Measurements from ENCODE around the gene SLC9A7. TPM values are rescaled to one million over a fixed set of nuclear protein-coding genes. Genes with fewer than 3 reads are reported as not detected.

SLC9A7 gene
- total RNA-seq, 1 donor from 2014 or later = 5.0 TPM

DNA sequence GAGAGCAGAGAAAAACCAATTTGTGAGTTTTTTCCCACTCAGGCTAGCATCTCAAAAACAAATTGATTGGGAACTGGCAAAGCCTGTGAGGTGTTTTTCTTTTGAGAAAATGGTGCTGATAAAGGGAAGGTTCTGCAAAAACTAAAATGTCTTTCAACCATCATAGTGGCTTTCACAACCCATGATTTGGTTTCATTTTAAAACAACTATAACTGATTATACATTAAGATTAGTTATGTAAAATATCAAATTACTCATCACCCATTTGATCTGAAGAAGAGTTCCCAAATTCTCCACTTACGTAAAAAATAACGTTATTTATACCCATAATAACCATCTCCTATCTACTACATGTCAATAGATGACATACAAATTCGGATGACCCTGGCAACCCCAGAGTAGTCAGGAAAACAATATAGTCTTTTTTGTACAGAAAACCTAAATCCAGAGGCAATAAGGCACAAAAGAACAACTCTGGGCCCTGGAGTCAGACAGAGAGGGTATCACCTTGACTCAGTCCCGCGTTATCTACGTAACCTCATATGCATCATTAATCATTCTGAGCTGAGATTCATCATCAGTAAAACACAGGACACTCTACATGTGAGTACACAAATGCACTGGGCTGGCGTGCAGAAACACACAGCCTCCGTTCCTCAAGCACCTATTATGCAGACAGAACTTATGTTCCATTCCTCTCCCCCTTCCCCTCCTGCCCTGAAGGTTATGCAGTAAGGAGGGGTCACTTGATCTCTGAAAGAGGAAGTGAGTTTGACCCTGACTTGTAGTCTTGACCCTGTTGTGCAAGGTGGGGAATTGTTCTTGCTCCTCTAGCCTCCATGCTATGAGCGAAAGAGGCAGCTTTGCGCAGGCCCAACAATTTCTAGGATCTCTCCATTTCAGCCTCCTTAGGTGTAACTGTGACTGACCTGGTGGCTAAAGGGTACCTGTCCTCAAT, 82.2 kb downstream of the SLC9A7 start:
- Mint-ChIP-seq H3K27me3 (ENCODE audit: unreplicated experiment) (no peaks in the 10 kb centered on the region), H3K27ac (ENCODE audit: unreplicated experiment) (no peak overlapping the region), H3K4me3 (ENCODE audit: unreplicated experiment) (no peak overlapping the region), H3K9me3 (ENCODE audit: unreplicated experiment) (no peaks in the 10 kb centered on the region), H3K4me1 (ENCODE audit: low read depth, unreplicated experiment) (no peaks in the 10 kb centered on the region), H3K36me3 (ENCODE audit: unreplicated experiment) (no peaks in the 10 kb centered on the region)
- DNase-seq = no peak
- no peak for TF ChIP-seq CTCF (IDR thresholded peaks at IDR 0.05; ENCODE audit: partially characterized antibody, unreplicated experiment)

- Mint-ChIP-seq H3K36me3 (ENCODE audit: unreplicated experiment) (no peaks in the 10 kb centered on the region), H3K4me3 (ENCODE audit: unreplicated experiment) (no peak overlapping the region), H3K27me3 (ENCODE audit: unreplicated experiment) (no peaks in the 10 kb centered on the region), H3K4me1 (ENCODE audit: low read depth, unreplicated experiment) (no peaks in the 10 kb centered on the region), H3K9me3 (ENCODE audit: unreplicated experiment) (no peaks in the 10 kb centered on the region), H3K27ac (ENCODE audit: unreplicated experiment) (no peak overlapping the region)
- no peak for DNase-seq
- TF ChIP-seq CTCF (IDR thresholded peaks at IDR 0.05; ENCODE audit: partially characterized antibody, unreplicated experiment) = no peak
Observed at GRCh38 chrX:46673620-46674359, 85.1 kb downstream of the SLC9A7 start.

DNA sequence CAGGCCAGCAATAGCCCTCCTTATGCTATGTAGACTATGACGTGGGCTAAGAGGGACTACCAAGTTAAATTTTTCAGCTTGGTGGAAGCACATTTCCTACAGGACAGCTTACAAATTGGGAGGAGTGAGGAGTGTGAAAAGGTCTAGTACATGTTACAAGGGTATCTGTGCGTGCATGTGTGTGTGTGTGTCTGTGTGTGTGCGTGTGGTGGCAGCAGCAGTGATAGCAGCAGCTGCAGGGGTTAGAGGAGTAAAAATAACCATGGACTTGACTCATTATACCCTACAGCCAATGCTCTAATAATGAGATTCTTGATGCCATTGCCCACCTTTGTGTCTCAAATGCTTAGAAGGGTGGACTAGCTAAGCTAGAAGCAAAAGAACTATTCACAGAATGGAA, 88.6 kb downstream of the SLC9A7 start:
- H3K4me3 Mint-ChIP-seq (ENCODE audit: unreplicated experiment) = no peak overlapping the region
- no peak for DNase-seq
- peaks cover 2% of the 10 kb centered on the region for H3K9me3 Mint-ChIP-seq (ENCODE audit: unreplicated experiment)
- H3K27me3 Mint-ChIP-seq (ENCODE audit: unreplicated experiment) = no peaks in the 10 kb centered on the region
- H3K36me3 Mint-ChIP-seq (ENCODE audit: unreplicated experiment) = no peaks in the 10 kb centered on the region
- no peaks in the 10 kb centered on the region for H3K4me1 Mint-ChIP-seq (ENCODE audit: low read depth, unreplicated experiment)
- H3K27ac Mint-ChIP-seq (ENCODE audit: unreplicated experiment) = no peak overlapping the region
- TF ChIP-seq CTCF (IDR thresholded peaks at IDR 0.05; ENCODE audit: partially characterized antibody, unreplicated experiment) = no peak

DNA sequence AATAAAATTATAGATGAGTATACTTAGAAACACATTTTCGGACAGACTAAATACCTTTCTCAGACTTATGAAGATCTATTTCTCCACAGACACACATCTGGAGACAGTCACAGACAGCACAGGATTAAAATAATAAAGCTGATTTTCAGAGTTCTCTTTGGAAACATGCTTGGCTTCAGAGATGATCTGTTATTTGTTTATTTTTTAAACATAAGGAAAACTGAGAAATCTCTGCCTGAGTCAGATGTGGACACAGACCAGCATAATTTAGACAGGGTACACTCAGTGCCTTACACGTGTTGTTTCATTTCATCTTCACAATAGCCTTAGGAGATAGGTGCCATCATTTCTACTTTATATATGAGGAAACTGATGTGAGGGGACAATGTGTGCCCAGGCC, 92.1 kb downstream of the SLC9A7 start:
- Mint-ChIP-seq H3K4me3 (ENCODE audit: unreplicated experiment) (no peak overlapping the region), H3K9me3 (ENCODE audit: unreplicated experiment) (peaks cover 2% of the 10 kb centered on the region), H3K36me3 (ENCODE audit: unreplicated experiment) (no peaks in the 10 kb centered on the region), H3K27me3 (ENCODE audit: unreplicated experiment) (no peaks in the 10 kb centered on the region), H3K4me1 (ENCODE audit: low read depth, unreplicated experiment) (no peaks in the 10 kb centered on the region), H3K27ac (ENCODE audit: unreplicated experiment) (no peak overlapping the region)
- DNase-seq = no peak
- TF ChIP-seq CTCF (IDR thresholded peaks at IDR 0.05; ENCODE audit: partially characterized antibody, unreplicated experiment) = no peak
